ENCODE data around the gene HERPUD2. TPM values are rescaled to one million over a fixed set of nuclear protein-coding genes. Genes with fewer than 3 reads are reported as not detected.

The HERPUD2 gene
- total RNA-seq, 6 experiments from 2014 or later, result 21.2 to 26.5 (median 22.6) TPM

GRCh38 chr7:35704261-35704660 is 9.3 kb upstream of the HERPUD2 start:
- Mint-ChIP-seq H3K27me3 (ENCODE audit: insufficient read depth) (no peaks in the 10 kb centered on the region), H3K4me3 (no peak overlapping the region), H3K27ac (no peak overlapping the region), H3K9me3 (no peaks in the 10 kb centered on the region), H3K36me3 (ENCODE audit: low read depth) (no peaks in the 10 kb centered on the region), H3K4me1 (ENCODE audit: low read depth) (peaks cover 49% of the 10 kb centered on the region)
- no peak for TF ChIP-seq CTCF (IDR thresholded peaks at IDR 0.05)
- DNase-seq, result no peak

GRCh38 chr7:35702541-35702940 is 7.6 kb upstream of the HERPUD2 start:
- H3K4me1 Mint-ChIP-seq (ENCODE audit: low read depth), result peaks cover 44% of the 10 kb centered on the region
- H3K27me3 Mint-ChIP-seq (ENCODE audit: insufficient read depth), result no peaks in the 10 kb centered on the region
- no peak overlapping the region for H3K4me3 Mint-ChIP-seq
- no peak overlapping the region for H3K27ac Mint-ChIP-seq
- no peak for TF ChIP-seq CTCF (IDR thresholded peaks at IDR 0.05)
- no peaks in the 10 kb centered on the region for H3K9me3 Mint-ChIP-seq
- no peak for DNase-seq
- no peaks in the 10 kb centered on the region for H3K36me3 Mint-ChIP-seq (ENCODE audit: low read depth)

- no peaks in the 10 kb centered on the region for H3K9me3 Mint-ChIP-seq
- H3K27ac Mint-ChIP-seq, result no peak overlapping the region
- peaks cover 9% of the 10 kb centered on the region for H3K36me3 Mint-ChIP-seq (ENCODE audit: low read depth)
- H3K4me1 Mint-ChIP-seq (ENCODE audit: low read depth), result peaks cover 45% of the 10 kb centered on the region
- no peak for DNase-seq
- no peak for TF ChIP-seq CTCF (IDR thresholded peaks at IDR 0.05)
- no peaks in the 10 kb centered on the region for H3K27me3 Mint-ChIP-seq (ENCODE audit: insufficient read depth)
- H3K4me3 Mint-ChIP-seq, result no peak overlapping the region
Measured at GRCh38 chr7:35701287-35701900, 6.5 kb upstream of the HERPUD2 start.

- H3K4me1 Mint-ChIP-seq (ENCODE audit: low read depth), result peaks cover 45% of the 10 kb centered on the region
- H3K27me3 Mint-ChIP-seq (ENCODE audit: insufficient read depth), result no peaks in the 10 kb centered on the region
- H3K36me3 Mint-ChIP-seq (ENCODE audit: low read depth), result peaks cover 9% of the 10 kb centered on the region
- H3K4me3 Mint-ChIP-seq, result no peak overlapping the region
- no peak for DNase-seq
- no peak overlapping the region for H3K27ac Mint-ChIP-seq
- H3K9me3 Mint-ChIP-seq, result no peaks in the 10 kb centered on the region
- no peak for TF ChIP-seq CTCF (IDR thresholded peaks at IDR 0.05)
Measured at GRCh38 chr7:35700865-35701264, 5.9 kb upstream of the HERPUD2 start.

GRCh38 chr7:35700333-35700732 is 5.4 kb upstream of the HERPUD2 start:
- Mint-ChIP-seq H3K4me3 (no peak overlapping the region), H3K36me3 (ENCODE audit: low read depth) (peaks cover 9% of the 10 kb centered on the region), H3K27me3 (ENCODE audit: insufficient read depth) (no peaks in the 10 kb centered on the region), H3K27ac (no peak overlapping the region), H3K4me1 (ENCODE audit: low read depth) (peaks cover 45% of the 10 kb centered on the region), H3K9me3 (no peaks in the 10 kb centered on the region)
- TF ChIP-seq CTCF (IDR thresholded peaks at IDR 0.05), result no peak
- DNase-seq, result no peak
